ENCODE data around the gene BTBD19.
A peak's percentile ranks its signal among the peaks of the same experiment; 100 is the strongest.
"Not testable (repeated sequence)": the region's sequence is repeated elsewhere in the genome, so short reads cannot be mapped to it uniquely, and the experiment has no call there.

The BTBD19 gene

GRCh38 chr1:44828003-44828651 is 19.8 kb downstream of the BTBD19 start:
- Histone ChIP-seq H3K4me1 (ENCODE audit: control insufficient read depth in 5 of 5, insufficient read depth in 5 of 5, low read length in 5 of 5) (peaks cover 0 to 19% (median 11%) of the 10 kb centered on the region in 5 donors), H3K4me3 (ENCODE audit: low read depth in 1 of 5, low read length in 5 of 5) (no peak overlapping the region), H3K9me3 (ENCODE audit: control insufficient read depth in 5 of 5, low read length in 5 of 5) (no peaks in the 10 kb centered on the region), H3K27me3 (ENCODE audit: control insufficient read depth in 5 of 5, insufficient read depth in 4 of 5, low read length in 5 of 5) (no peaks in the 10 kb centered on the region), H3K27ac (ENCODE audit: low read depth, low read length) (no peak overlapping the region), H3K36me3 (ENCODE audit: control insufficient read depth in 5 of 5, insufficient read depth in 5 of 5, low read length in 5 of 5) (no peaks in the 10 kb centered on the region), H3K9ac (ENCODE audit: low read length in 5 of 5) (no peak overlapping the region)

DNA sequence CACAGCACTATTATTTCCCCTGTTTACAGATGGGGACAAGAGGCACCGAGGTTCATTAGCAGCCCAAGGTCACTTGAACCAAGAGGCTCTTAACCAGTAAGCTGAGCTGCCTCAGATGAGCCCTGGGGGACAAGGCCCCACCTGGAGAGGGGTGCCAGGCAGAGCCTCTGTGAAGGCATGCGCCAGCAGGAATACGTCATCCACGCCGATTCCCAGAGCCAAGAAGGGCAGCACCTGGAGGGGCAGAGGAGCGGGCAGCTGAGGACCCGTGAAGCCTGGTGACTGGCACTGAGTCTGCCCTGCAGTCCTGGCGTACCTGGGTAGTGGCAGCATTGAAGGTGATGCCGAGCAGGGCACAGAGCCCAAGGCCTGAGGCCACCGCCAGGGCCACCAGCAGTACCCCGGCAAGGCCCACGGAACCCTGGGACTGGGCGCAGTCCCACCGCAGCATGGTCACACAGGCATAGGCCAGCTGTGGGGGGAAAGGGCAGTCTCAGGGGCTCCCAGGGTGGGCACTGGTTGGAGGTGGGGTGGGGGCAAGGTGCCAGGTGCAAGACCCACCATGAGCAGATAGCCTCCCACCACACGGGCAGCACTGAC is 20.6 kb downstream of the BTBD19 start:
- Histone ChIP-seq H3K27ac (ENCODE audit: low read depth, low read length) (no peak overlapping the region), H3K4me1 (ENCODE audit: control insufficient read depth in 5 of 5, insufficient read depth in 5 of 5, low read length in 5 of 5) (peaks cover 0 to 19% (median 11%) of the 10 kb centered on the region in 5 donors), H3K9me3 (ENCODE audit: control insufficient read depth in 5 of 5, low read length in 5 of 5) (no peaks in the 10 kb centered on the region), H3K4me3 (ENCODE audit: low read depth in 1 of 5, low read length in 5 of 5) (no peak overlapping the region), H3K27me3 (ENCODE audit: control insufficient read depth in 5 of 5, insufficient read depth in 4 of 5, low read length in 5 of 5) (no peaks in the 10 kb centered on the region), H3K9ac (ENCODE audit: low read length in 5 of 5) (no peak overlapping the region), H3K36me3 (ENCODE audit: control insufficient read depth in 5 of 5, insufficient read depth in 5 of 5, low read length in 5 of 5) (no peaks in the 10 kb centered on the region)

DNA sequence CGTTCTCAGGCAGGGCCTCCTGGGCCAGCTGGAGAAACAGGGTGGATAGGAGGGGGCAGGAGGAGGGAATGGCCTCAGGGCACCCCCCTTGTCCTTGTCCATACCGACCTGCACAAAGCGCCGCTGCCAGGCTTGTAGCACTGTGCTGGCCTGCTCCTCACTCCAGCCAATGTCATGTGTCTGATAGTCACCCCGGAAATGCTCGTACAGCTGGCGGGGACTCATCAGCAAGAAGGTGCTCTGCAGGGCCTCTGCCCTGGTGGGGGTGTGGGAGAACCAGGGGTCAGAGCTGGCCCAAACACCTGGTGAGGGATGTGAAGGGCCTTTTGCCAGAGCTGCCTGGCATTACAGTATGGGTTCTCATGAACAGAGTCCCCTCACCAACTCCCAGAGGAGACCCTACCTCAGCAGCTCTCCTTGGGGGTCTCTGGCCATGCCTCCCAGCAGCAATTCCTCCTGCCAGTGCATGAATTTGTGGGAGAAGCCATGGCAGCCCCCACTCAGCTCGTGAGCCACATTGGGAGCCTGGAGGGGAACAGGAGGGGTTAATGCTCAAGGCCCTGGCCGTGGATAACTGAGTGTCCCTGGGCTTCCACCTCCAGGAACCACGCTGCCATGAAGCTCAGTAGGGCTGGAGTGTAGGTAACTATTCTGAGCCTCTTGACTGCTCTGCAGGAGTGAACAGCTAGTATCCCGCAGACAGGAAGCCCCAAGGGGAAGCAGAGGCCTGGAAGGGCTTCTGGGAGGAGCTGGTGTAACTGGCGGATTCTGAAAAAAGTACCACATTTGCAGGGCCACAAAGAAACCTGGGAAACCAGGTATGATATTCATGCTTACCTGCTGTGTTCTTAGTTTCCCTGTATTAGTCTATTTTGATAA is 21.4 kb downstream of the BTBD19 start:
- no peaks in the 10 kb centered on the region for H3K9me3 ChIP-seq (ENCODE audit: control insufficient read depth in 5 of 5, low read length in 5 of 5)
- no peaks in the 10 kb centered on the region for H3K36me3 ChIP-seq (ENCODE audit: control insufficient read depth in 5 of 5, insufficient read depth in 5 of 5, low read length in 5 of 5)
- H3K27ac ChIP-seq (ENCODE audit: low read depth, low read length): no peak overlapping the region
- H3K4me3 ChIP-seq (ENCODE audit: low read depth in 1 of 5, low read length in 5 of 5): no peak overlapping the region
- no peaks in the 10 kb centered on the region for H3K27me3 ChIP-seq (ENCODE audit: control insufficient read depth in 5 of 5, insufficient read depth in 4 of 5, low read length in 5 of 5)
- H3K4me1 ChIP-seq (ENCODE audit: control insufficient read depth in 5 of 5, insufficient read depth in 5 of 5, low read length in 5 of 5): peaks cover 0 to 19% (median 11%) of the 10 kb centered on the region in 5 donors
- no peak overlapping the region for H3K9ac ChIP-seq (ENCODE audit: low read length in 5 of 5)

- Histone ChIP-seq H3K36me3 (ENCODE audit: control insufficient read depth in 5 of 5, insufficient read depth in 5 of 5, low read length in 5 of 5) (no peaks in the 10 kb centered on the region), H3K4me1 (ENCODE audit: control insufficient read depth in 5 of 5, insufficient read depth in 5 of 5, low read length in 5 of 5) (peaks cover 0 to 25% (median 12%) of the 10 kb centered on the region in 5 donors)
These were observed 22.6 kb downstream of the BTBD19 start for GRCh38 chr1:44830900-44831304.

GRCh38 chr1:44831516-44831915 is 23.2 kb downstream of the BTBD19 start:
- peaks cover 0 to 23% (median 6%) of the 10 kb centered on the region in 5 donors for H3K4me1 ChIP-seq (ENCODE audit: control insufficient read depth in 5 of 5, insufficient read depth in 5 of 5, low read length in 5 of 5)
- H3K36me3 ChIP-seq (ENCODE audit: control insufficient read depth in 5 of 5, insufficient read depth in 5 of 5, low read length in 5 of 5): no peaks in the 10 kb centered on the region
- H3K9me3 ChIP-seq (ENCODE audit: control insufficient read depth in 5 of 5, low read length in 5 of 5): no peaks in the 10 kb centered on the region
- no peak overlapping the region for H3K9ac ChIP-seq (ENCODE audit: low read length in 5 of 5)
- no peaks in the 10 kb centered on the region for H3K27me3 ChIP-seq (ENCODE audit: control insufficient read depth in 5 of 5, insufficient read depth in 4 of 5, low read length in 5 of 5)
- no peak overlapping the region for H3K27ac ChIP-seq (ENCODE audit: low read depth, low read length)
- H3K4me3 ChIP-seq (ENCODE audit: low read depth in 1 of 5, low read length in 5 of 5): no peak overlapping the region

More at GRCh38 chr1:44830900-44831304, 22.6 kb downstream of the BTBD19 start:
- Histone ChIP-seq H3K9ac (ENCODE audit: low read length in 5 of 5) (no peak overlapping the region), H3K9me3 (ENCODE audit: control insufficient read depth in 5 of 5, low read length in 5 of 5) (no peaks in the 10 kb centered on the region), H3K27ac (ENCODE audit: low read depth, low read length) (no peak overlapping the region), H3K4me3 (ENCODE audit: low read depth in 1 of 5, low read length in 5 of 5) (no peak overlapping the region), H3K27me3 (ENCODE audit: control insufficient read depth in 5 of 5, insufficient read depth in 4 of 5, low read length in 5 of 5) (no peaks in the 10 kb centered on the region)

- H3K36me3 ChIP-seq (ENCODE audit: control insufficient read depth in 5 of 5, insufficient read depth in 5 of 5, low read length in 5 of 5): no peaks in the 10 kb centered on the region
- no peak overlapping the region for H3K9ac ChIP-seq (ENCODE audit: low read length in 5 of 5)
- no peaks in the 10 kb centered on the region for H3K27me3 ChIP-seq (ENCODE audit: control insufficient read depth in 5 of 5, insufficient read depth in 4 of 5, low read length in 5 of 5)
- no peaks in the 10 kb centered on the region for H3K9me3 ChIP-seq (ENCODE audit: control insufficient read depth in 5 of 5, low read length in 5 of 5)
- H3K4me3 ChIP-seq (ENCODE audit: low read depth in 1 of 5, low read length in 5 of 5): no peak overlapping the region
- peaks cover 0 to 16% (median 6%) of the 10 kb centered on the region in 5 donors for H3K4me1 ChIP-seq (ENCODE audit: control insufficient read depth in 5 of 5, insufficient read depth in 5 of 5, low read length in 5 of 5)
- no peak overlapping the region for H3K27ac ChIP-seq (ENCODE audit: low read depth, low read length)
These were observed 23.9 kb downstream of the BTBD19 start for GRCh38 chr1:44832056-44832705.

DNA sequence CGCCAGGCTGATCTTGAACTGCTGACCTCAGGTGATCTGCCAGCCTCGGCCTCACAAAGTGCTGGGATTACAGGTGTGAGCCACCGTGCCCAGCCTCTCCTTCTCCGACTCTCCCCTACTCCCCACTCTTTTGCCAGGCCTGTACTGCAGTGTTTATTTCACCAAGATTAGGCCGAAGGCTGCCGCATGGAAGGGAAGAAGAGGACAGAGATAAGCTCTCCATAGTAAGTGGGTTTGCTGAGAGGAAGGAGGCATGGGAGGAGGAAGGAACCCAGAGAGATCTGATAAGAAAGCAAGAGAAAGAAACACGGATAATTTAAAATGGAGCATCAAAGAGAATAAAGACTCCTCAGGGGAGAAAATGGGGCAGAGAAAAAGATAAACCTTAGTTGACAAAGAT is 26.0 kb downstream of the BTBD19 start:
- H3K9ac ChIP-seq (ENCODE audit: low read length in 5 of 5): no peak overlapping the region
- peaks cover 0 to 14% (median 6%) of the 10 kb centered on the region in 5 donors for H3K4me1 ChIP-seq (ENCODE audit: control insufficient read depth in 5 of 5, insufficient read depth in 5 of 5, low read length in 5 of 5)
- H3K9me3 ChIP-seq (ENCODE audit: control insufficient read depth in 5 of 5, low read length in 5 of 5): no peaks in the 10 kb centered on the region
- H3K36me3 ChIP-seq (ENCODE audit: control insufficient read depth in 5 of 5, insufficient read depth in 5 of 5, low read length in 5 of 5): no peaks in the 10 kb centered on the region
- H3K4me3 ChIP-seq (ENCODE audit: low read depth in 1 of 5, low read length in 5 of 5): no peak overlapping the region
- H3K27me3 ChIP-seq (ENCODE audit: control insufficient read depth in 5 of 5, insufficient read depth in 4 of 5, low read length in 5 of 5): no peaks in the 10 kb centered on the region
- no peak overlapping the region for H3K27ac ChIP-seq (ENCODE audit: low read depth, low read length)

DNA sequence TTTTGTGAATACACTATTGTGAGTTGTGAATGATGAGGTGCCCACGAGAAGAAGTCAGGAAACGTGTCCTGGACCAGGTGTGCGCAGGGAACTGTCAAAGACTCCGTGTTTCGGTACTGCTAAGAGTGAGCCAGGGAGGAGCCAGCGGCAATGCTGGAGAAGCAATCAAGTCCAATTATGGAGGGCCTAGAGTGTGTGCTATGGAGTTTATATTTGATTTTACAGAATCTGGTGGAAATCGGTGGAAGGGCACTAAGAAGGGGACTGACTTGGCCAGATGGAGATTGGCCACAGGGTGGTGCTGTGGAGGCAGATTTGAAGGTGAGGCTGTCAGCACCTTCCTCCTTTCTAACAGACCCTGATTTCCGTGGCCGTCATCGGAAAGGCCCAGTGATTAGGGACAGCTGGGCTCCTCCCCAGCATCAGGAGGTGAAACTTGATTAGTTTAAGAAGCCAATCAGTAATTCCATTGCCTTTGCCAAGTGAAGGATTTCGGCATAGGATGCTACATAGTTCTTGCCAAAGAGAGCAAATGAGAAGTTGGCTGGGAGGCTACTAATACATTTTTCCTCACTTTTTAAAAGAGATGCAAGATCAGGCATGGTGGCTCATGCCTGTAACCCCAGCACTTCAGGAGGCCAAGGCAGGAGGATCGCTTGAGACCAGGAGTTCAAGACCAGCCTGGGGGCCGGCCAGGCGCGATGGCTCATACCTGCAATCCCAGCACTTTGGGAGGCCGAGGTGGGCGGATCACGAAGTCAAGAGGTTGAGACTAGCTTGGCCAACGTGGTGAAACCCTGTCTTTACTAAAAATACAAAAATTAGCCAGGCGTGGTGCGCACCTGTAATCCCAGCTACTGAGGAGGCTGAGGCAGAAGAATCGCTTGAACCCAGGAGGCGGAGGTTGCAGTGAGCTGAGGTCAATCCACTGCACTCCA is 27.7 kb downstream of the BTBD19 start:
- no peak overlapping the region for H3K9ac ChIP-seq (ENCODE audit: low read length in 5 of 5)
- no peaks in the 10 kb centered on the region for H3K36me3 ChIP-seq (ENCODE audit: control insufficient read depth in 5 of 5, insufficient read depth in 5 of 5, low read length in 5 of 5)
- H3K9me3 ChIP-seq (ENCODE audit: control insufficient read depth in 5 of 5, low read length in 5 of 5): no peaks in the 10 kb centered on the region
- H3K27ac ChIP-seq (ENCODE audit: low read depth, low read length): no peak overlapping the region
- H3K4me1 ChIP-seq (ENCODE audit: control insufficient read depth in 5 of 5, insufficient read depth in 5 of 5, low read length in 5 of 5): peaks cover 0 to 9% (median 2%) of the 10 kb centered on the region in 5 donors
- H3K4me3 ChIP-seq (ENCODE audit: low read depth in 1 of 5, low read length in 5 of 5): peak overlapping the region in 1 of 5 donors; percentile 19
- H3K27me3 ChIP-seq (ENCODE audit: control insufficient read depth in 5 of 5, insufficient read depth in 4 of 5, low read length in 5 of 5): no peaks in the 10 kb centered on the region

DNA sequence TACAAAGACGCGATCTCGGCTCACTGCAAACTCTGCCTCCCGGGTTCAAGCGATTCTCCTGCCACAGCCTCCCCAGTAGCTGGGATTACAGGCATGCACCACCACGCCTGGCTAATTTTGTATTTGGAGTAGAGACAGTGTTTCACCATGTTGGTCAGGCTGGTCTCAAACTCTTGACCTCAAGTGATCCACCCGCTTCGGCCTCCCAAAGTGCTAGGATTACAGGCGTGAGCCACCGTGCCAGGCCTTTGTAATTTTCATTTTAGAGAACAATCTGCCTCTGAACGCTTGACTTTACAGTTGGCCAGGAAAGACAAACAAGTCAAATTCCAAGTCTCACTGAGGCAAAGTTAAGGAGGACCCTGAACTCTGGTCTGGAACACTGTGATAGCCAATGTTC is 30.0 kb downstream of the BTBD19 start:
- peaks cover 0 to 21% (median 12%) of the 10 kb centered on the region in 5 donors for H3K4me1 ChIP-seq (ENCODE audit: control insufficient read depth in 5 of 5, insufficient read depth in 5 of 5, low read length in 5 of 5)
- H3K27ac ChIP-seq (ENCODE audit: low read depth, low read length); H3K36me3 ChIP-seq (ENCODE audit: control insufficient read depth in 5 of 5, insufficient read depth in 5 of 5, low read length in 5 of 5): not testable (repeated sequence)

More for the DNA sequence above, 30.0 kb downstream of the BTBD19 start:
- not testable (repeated sequence) for H3K9ac ChIP-seq (ENCODE audit: low read length in 5 of 5); H3K27me3 ChIP-seq (ENCODE audit: control insufficient read depth in 5 of 5, insufficient read depth in 4 of 5, low read length in 5 of 5); H3K9me3 ChIP-seq (ENCODE audit: control insufficient read depth in 5 of 5, low read length in 5 of 5); H3K4me3 ChIP-seq (ENCODE audit: low read depth in 1 of 5, low read length in 5 of 5)

Measured in subcutaneous abdominal adipose tissue (tissue), 5 donors.